Keratinocyte (primary cell): ENCODE data around the gene GHRHR.

Source experiments
- EZH2 ChIP-seq: IDR thresholded peaks from one replicate; pipeline ENCODE4 v1.6.1; 2012; ENCODE audit warnings: inconsistent platforms, mild to moderate bottlenecking, low read length, moderate library complexity
- TF ChIP-seq, protein P1 (sequence below), 3 experiments: IDR thresholded peaks in 1 of 3; conservative IDR thresholded peaks in 1 of 3; optimal IDR thresholded peaks in 1 of 3; 2 replicates in 2 of 3; 3 replicates in 1 of 3; pipeline versions ENCODE3 to v1.5.1; 2011; ENCODE audit warnings: low read length in 3 of 3, mild to moderate bottlenecking in 3 of 3, moderate library complexity in 2 of 3, control low read depth in 1 of 3, inconsistent platforms in 1 of 3; ENCODE audit not compliant: insufficient read depth in 2 of 3; ENCODE audit errors: extremely low read depth in 1 of 3

DNA sequence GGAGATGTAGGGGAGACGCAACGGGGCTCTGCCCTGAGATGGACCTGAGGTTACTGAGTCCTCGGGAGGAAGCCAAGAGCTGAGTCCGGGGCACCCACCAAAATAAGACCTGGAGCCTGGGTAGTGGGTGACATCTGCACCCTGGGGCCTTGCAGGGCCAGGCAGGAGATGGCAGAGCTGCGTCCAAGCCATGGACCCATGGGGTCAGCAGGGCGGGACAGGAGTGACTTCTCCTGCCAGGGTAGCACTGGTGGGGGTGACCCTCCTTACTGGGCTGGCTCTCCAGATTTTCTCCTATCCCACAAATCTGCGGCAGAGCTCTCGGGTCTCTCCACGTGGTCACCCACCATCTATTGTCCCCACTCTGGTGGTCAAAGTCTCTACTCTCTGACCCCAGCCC is 2.1 kb downstream of the GHRHR start:
- TF ChIP-seq, protein P1, sequence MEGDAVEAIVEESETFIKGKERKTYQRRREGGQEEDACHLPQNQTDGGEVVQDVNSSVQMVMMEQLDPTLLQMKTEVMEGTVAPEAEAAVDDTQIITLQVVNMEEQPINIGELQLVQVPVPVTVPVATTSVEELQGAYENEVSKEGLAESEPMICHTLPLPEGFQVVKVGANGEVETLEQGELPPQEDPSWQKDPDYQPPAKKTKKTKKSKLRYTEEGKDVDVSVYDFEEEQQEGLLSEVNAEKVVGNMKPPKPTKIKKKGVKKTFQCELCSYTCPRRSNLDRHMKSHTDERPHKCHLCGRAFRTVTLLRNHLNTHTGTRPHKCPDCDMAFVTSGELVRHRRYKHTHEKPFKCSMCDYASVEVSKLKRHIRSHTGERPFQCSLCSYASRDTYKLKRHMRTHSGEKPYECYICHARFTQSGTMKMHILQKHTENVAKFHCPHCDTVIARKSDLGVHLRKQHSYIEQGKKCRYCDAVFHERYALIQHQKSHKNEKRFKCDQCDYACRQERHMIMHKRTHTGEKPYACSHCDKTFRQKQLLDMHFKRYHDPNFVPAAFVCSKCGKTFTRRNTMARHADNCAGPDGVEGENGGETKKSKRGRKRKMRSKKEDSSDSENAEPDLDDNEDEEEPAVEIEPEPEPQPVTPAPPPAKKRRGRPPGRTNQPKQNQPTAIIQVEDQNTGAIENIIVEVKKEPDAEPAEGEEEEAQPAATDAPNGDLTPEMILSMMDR (optimal IDR thresholded peaks at IDR 0.05 in 1 of 3, IDR thresholded peaks at IDR 0.05 in 1 of 3, conservative IDR thresholded peaks at IDR 0.05 in 1 of 3; ENCODE audit: extremely low read depth in 1 of 3, insufficient read depth in 2 of 3, low read length in 3 of 3), result no peak
- no peak for TF ChIP-seq EZH2
